ENCODE measurements around the gene CAV1.

Gene CAV1

GRCh38 chr7:116502201-116503096 lies 22.4 kb upstream of the CAV1 start:
- FAIRE-seq = no peak
- TF ChIP-seq SPI1 (IDR thresholded peaks at IDR 0.05; ENCODE audit: low read depth, low read length) (no peak), TAF1 (IDR thresholded peaks at IDR 0.05; ENCODE audit: low read depth, low read length) (no peak), PAX5 (IDR thresholded peaks at IDR 0.05; ENCODE audit: insufficient read depth, low read length, severe bottlenecking) (no peak), POU2F2 (IDR thresholded peaks at IDR 0.05; ENCODE audit: low read depth, low read length) (no peak), POLR2AphosphoS5 (IDR thresholded peaks at IDR 0.05; ENCODE audit: low read depth, low read length) (no peak), POLR2A (IDR thresholded peaks at IDR 0.05; ENCODE audit: low read depth, low read length) (no peak)
- no peak for DNase-seq (ENCODE audit: insufficient read length, low spot score)

- DNase-seq (ENCODE audit: insufficient read length, low spot score) (no peak), FAIRE-seq (no peak)
- TF ChIP-seq PAX5 (IDR thresholded peaks at IDR 0.05; ENCODE audit: insufficient read depth, low read length, severe bottlenecking) (no peak), POLR2AphosphoS5 (IDR thresholded peaks at IDR 0.05; ENCODE audit: low read depth, low read length) (no peak), TAF1 (IDR thresholded peaks at IDR 0.05; ENCODE audit: low read depth, low read length) (no peak), SPI1 (IDR thresholded peaks at IDR 0.05; ENCODE audit: low read depth, low read length) (no peak), POLR2A (IDR thresholded peaks at IDR 0.05; ENCODE audit: low read depth, low read length) (no peak), POU2F2 (IDR thresholded peaks at IDR 0.05; ENCODE audit: low read depth, low read length) (no peak)
Observed at GRCh38 chr7:116503835-116504234, 21.0 kb upstream of the CAV1 start.

- no peak for DNase-seq (ENCODE audit: insufficient read length, low spot score)
- TF ChIP-seq POLR2A (IDR thresholded peaks at IDR 0.05; ENCODE audit: low read depth, low read length) (no peak), POU2F2 (IDR thresholded peaks at IDR 0.05; ENCODE audit: low read depth, low read length) (no peak), PAX5 (IDR thresholded peaks at IDR 0.05; ENCODE audit: insufficient read depth, low read length, severe bottlenecking) (no peak), POLR2AphosphoS5 (IDR thresholded peaks at IDR 0.05; ENCODE audit: low read depth, low read length) (no peak), TAF1 (IDR thresholded peaks at IDR 0.05; ENCODE audit: low read depth, low read length) (no peak), SPI1 (IDR thresholded peaks at IDR 0.05; ENCODE audit: low read depth, low read length) (no peak)
- FAIRE-seq = no peak
Observed at GRCh38 chr7:116505278-116505677, 19.6 kb upstream of the CAV1 start.

GRCh38 chr7:116505823-116506222 lies 19.0 kb upstream of the CAV1 start:
- TF ChIP-seq SPI1 (IDR thresholded peaks at IDR 0.05; ENCODE audit: low read depth, low read length) (no peak), TAF1 (IDR thresholded peaks at IDR 0.05; ENCODE audit: low read depth, low read length) (no peak)
- FAIRE-seq = no peak
- DNase-seq (ENCODE audit: insufficient read length, low spot score) = no peak

GRCh38 chr7:116509982-116510579 lies 14.8 kb upstream of the CAV1 start:
- no peak for FAIRE-seq
- DNase-seq (ENCODE audit: insufficient read length, low spot score) = no peak
- TF ChIP-seq POLR2AphosphoS5 (IDR thresholded peaks at IDR 0.05; ENCODE audit: low read depth, low read length) (no peak), POU2F2 (IDR thresholded peaks at IDR 0.05; ENCODE audit: low read depth, low read length) (no peak), SPI1 (IDR thresholded peaks at IDR 0.05; ENCODE audit: low read depth, low read length) (no peak), TAF1 (IDR thresholded peaks at IDR 0.05; ENCODE audit: low read depth, low read length) (no peak), PAX5 (IDR thresholded peaks at IDR 0.05; ENCODE audit: insufficient read depth, low read length, severe bottlenecking) (no peak)

GRCh38 chr7:116510795-116511194 lies 14.0 kb upstream of the CAV1 start:
- no peak for FAIRE-seq
- no peak for DNase-seq (ENCODE audit: insufficient read length, low spot score)
- TF ChIP-seq POLR2A (IDR thresholded peaks at IDR 0.05; ENCODE audit: low read depth, low read length) (no peak), TAF1 (IDR thresholded peaks at IDR 0.05; ENCODE audit: low read depth, low read length) (no peak)

- TF ChIP-seq SPI1 (IDR thresholded peaks at IDR 0.05; ENCODE audit: low read depth, low read length) (no peak), PAX5 (IDR thresholded peaks at IDR 0.05; ENCODE audit: insufficient read depth, low read length, severe bottlenecking) (no peak), POLR2AphosphoS5 (IDR thresholded peaks at IDR 0.05; ENCODE audit: low read depth, low read length) (no peak), POU2F2 (IDR thresholded peaks at IDR 0.05; ENCODE audit: low read depth, low read length) (no peak), POLR2A (IDR thresholded peaks at IDR 0.05; ENCODE audit: low read depth, low read length) (no peak), TAF1 (IDR thresholded peaks at IDR 0.05; ENCODE audit: low read depth, low read length) (no peak)
- DNase-seq (ENCODE audit: insufficient read length, low spot score) (no peak), FAIRE-seq (no peak)
Observed at GRCh38 chr7:116511552-116512519, 13.0 kb upstream of the CAV1 start.

- no peak for TF ChIP-seq TAF1 (IDR thresholded peaks at IDR 0.05; ENCODE audit: low read depth, low read length)
- no peak for TF ChIP-seq POLR2A (IDR thresholded peaks at IDR 0.05; ENCODE audit: low read depth, low read length)
- no peak for TF ChIP-seq SPI1 (IDR thresholded peaks at IDR 0.05; ENCODE audit: low read depth, low read length)
- TF ChIP-seq POU2F2 (IDR thresholded peaks at IDR 0.05; ENCODE audit: low read depth, low read length) = no peak
- no peak for TF ChIP-seq PAX5 (IDR thresholded peaks at IDR 0.05; ENCODE audit: insufficient read depth, low read length, severe bottlenecking)
- no peak for TF ChIP-seq POLR2AphosphoS5 (IDR thresholded peaks at IDR 0.05; ENCODE audit: low read depth, low read length)
- FAIRE-seq = no peak
Observed at GRCh38 chr7:116512520-116513188, 12.2 kb upstream of the CAV1 start.

GRCh38 chr7:116515584-116515983 lies 9.3 kb upstream of the CAV1 start:
- FAIRE-seq = no peak
- no peak for DNase-seq (ENCODE audit: insufficient read length, low spot score)
- no peak for TF ChIP-seq POLR2AphosphoS5 (IDR thresholded peaks at IDR 0.05; ENCODE audit: low read depth, low read length)
- no peak for TF ChIP-seq SPI1 (IDR thresholded peaks at IDR 0.05; ENCODE audit: low read depth, low read length)
- TF ChIP-seq PAX5 (IDR thresholded peaks at IDR 0.05; ENCODE audit: insufficient read depth, low read length, severe bottlenecking) = no peak
- no peak for TF ChIP-seq POLR2A (IDR thresholded peaks at IDR 0.05; ENCODE audit: low read depth, low read length)
- no peak for TF ChIP-seq POU2F2 (IDR thresholded peaks at IDR 0.05; ENCODE audit: low read depth, low read length)
- no peak for TF ChIP-seq TAF1 (IDR thresholded peaks at IDR 0.05; ENCODE audit: low read depth, low read length)

More at GRCh38 chr7:116512520-116513188, 12.2 kb upstream of the CAV1 start:
- no peak for DNase-seq (ENCODE audit: insufficient read length, low spot score)

All from GM12891 (cell line).